Mucosa of stomach (tissue), 1 donor: ENCODE data around the gene CDK12.
"Not testable (repeated sequence)": the region's sequence is repeated elsewhere in the genome, so short reads cannot be mapped to it uniquely, and the experiment has no call there.

ENCODE experiments used
- H3K27me3 ChIP-seq: one replicate; pipeline ENCODE4 v1.7.0; 2013; ENCODE audit warnings: mild to moderate bottlenecking, low read length; ENCODE audit not compliant: control insufficient read depth, insufficient read depth
- H3K36me3 ChIP-seq: one replicate; pipeline ENCODE4 v1.7.0; 2013; ENCODE audit warnings: low read length; ENCODE audit not compliant: control insufficient read depth, insufficient read depth
- H3K4me1 ChIP-seq: one replicate; pipeline ENCODE4 v1.7.0; 2013; ENCODE audit warnings: mild to moderate bottlenecking, low read length; ENCODE audit not compliant: control insufficient read depth, insufficient read depth
- H3K4me3 ChIP-seq: one replicate; pipeline ENCODE4 v1.7.0; 2013; ENCODE audit warnings: low read length
- H3K9ac ChIP-seq: one replicate; pipeline ENCODE4 v1.7.0; 2013; ENCODE audit warnings: mild to moderate bottlenecking, low read length, moderate library complexity
- H3K9me3 ChIP-seq: one replicate; pipeline ENCODE4 v1.7.0; 2013; ENCODE audit warnings: mild to moderate bottlenecking, low read length, moderate library complexity; ENCODE audit not compliant: control insufficient read depth
- donor health status: Pancreatic carcinoma.

CDK12 gene

DNA sequence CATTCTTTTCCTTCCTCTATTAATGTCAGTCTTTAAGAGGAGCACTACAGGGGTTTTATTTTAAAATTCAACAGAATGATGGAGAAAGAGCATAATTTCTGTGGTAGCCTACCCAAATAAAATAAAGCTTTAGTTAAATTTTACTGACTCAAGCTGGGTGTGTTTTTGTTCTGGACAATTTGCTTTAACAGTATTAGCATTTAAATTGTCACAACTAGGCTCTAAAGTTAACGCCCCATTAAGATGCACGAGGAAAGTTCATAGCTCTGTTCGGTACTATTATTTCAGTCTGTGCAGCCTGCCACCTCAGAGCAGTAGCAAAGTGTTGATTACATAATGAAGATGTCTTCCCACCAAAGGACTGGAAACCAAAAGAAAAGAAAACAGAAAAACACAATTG, 52.0 kb downstream of the CDK12 start:
- H3K4me1 ChIP-seq: no peaks in the 10 kb centered on the region
- no peaks in the 10 kb centered on the region for H3K9me3 ChIP-seq
- H3K27me3 ChIP-seq: no peaks in the 10 kb centered on the region
- H3K9ac ChIP-seq: no peak overlapping the region
- no peak overlapping the region for H3K4me3 ChIP-seq
- peaks cover 4% of the 10 kb centered on the region for H3K36me3 ChIP-seq

DNA sequence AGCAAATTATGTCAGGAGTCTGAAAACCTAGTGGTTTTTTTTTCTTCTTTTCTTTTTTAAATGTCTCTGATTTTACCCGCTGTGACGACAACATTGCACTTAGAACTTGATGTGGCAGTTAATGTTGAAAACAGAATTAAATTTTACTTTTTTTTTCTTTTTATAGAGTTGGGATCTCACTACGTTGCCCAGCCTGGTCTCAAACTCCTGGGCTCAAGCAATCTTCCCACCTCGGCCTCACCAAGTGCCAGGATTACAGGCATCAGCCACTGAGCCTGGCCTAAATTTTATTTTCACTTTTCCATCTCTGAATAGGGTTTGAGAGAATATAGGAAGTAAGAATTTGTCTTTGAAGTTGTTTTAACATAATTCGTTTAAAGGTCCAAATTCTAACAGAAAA, 52.6 kb downstream of the CDK12 start:
- Histone ChIP-seq H3K4me3 (no peak overlapping the region), H3K9me3 (no peaks in the 10 kb centered on the region), H3K9ac (no peak overlapping the region), H3K4me1 (no peaks in the 10 kb centered on the region), H3K36me3 (peaks cover 4% of the 10 kb centered on the region), H3K27me3 (no peaks in the 10 kb centered on the region)

DNA sequence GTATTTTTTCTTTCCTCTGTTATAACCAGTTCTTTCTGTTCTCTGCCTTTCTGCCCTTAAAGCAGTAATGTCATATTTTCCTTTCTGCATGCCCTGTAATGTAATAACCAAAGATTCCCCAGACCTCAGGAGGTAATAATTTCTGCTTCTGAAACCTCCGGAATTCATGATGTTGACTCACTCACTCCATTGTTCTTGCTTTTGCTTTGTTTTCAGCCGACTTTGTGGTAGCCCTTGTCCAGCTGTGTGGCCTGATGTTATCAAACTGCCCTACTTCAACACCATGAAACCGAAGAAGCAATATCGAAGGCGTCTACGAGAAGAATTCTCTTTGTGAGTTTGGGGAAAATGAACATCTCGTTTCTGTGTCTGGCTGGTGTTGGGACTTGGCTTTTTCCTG, 55.9 kb downstream of the CDK12 start:
- H3K36me3 ChIP-seq: no peaks in the 10 kb centered on the region
- no peaks in the 10 kb centered on the region for H3K4me1 ChIP-seq
- H3K9ac ChIP-seq: no peak overlapping the region
- no peak overlapping the region for H3K4me3 ChIP-seq
- no peaks in the 10 kb centered on the region for H3K9me3 ChIP-seq
- no peaks in the 10 kb centered on the region for H3K27me3 ChIP-seq

DNA sequence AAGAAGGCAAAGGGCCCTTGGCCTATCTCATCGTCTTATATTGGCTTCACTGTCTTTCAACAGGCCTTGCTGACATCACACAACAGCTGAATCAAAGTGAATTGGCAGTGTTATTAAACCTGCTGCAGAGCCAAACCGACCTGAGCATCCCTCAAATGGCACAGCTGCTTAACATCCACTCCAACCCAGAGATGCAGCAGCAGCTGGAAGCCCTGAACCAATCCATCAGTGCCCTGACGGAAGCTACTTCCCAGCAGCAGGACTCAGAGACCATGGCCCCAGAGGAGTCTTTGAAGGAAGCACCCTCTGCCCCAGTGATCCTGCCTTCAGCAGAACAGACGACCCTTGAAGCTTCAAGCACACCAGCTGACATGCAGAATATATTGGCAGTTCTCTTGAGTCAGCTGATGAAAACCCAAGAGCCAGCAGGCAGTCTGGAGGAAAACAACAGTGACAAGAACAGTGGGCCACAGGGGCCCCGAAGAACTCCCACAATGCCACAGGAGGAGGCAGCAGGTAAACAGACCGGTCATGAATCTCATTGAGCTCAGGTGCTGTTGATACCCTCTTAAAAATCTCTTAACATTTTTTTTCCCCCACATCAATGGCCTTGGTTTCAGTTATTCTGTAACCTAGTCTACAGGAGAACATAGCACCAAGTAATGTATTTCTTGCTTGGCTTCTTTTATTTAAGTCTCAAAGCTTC, 64.7 kb downstream of the CDK12 start:
- no peak overlapping the region for H3K4me3 ChIP-seq
- no peaks in the 10 kb centered on the region for H3K27me3 ChIP-seq
- H3K9ac ChIP-seq: no peak overlapping the region
- H3K36me3 ChIP-seq: peaks cover 6% of the 10 kb centered on the region
- no peaks in the 10 kb centered on the region for H3K4me1 ChIP-seq
- H3K9me3 ChIP-seq: no peaks in the 10 kb centered on the region

DNA sequence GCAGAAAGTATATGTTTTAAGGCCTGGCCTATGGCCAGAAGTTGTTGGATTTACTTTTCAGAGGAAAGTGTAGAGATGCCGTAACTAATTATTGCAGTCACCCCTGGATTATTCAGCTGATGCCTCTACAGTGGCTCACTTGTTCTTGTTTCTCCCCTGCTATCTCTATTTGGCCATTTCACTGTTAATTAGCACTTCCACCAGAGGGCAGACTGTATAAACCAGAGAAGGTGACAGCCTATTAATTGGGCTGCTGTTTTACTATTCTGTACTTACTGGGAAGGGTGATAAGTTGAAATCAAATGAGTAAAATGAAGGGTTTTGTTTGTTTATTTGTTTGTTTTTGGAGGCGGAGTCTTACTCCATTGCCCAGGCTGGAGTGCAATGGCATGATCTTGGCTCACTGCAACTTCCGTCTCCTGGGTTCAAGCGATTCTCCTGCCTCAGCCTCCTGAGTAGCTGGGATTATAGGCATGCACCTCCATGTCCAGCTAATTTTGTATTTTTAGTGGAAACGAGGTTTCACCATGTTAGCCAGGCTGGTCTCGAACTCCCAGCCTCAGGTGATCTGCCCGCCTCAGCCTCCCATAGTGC, 66.0 kb downstream of the CDK12 start:
- Histone ChIP-seq H3K36me3 (peaks cover 6% of the 10 kb centered on the region), H3K4me1 (no peaks in the 10 kb centered on the region), H3K9me3 (no peaks in the 10 kb centered on the region), H3K9ac (no peak overlapping the region), H3K27me3 (no peaks in the 10 kb centered on the region), H3K4me3 (no peak overlapping the region)

DNA sequence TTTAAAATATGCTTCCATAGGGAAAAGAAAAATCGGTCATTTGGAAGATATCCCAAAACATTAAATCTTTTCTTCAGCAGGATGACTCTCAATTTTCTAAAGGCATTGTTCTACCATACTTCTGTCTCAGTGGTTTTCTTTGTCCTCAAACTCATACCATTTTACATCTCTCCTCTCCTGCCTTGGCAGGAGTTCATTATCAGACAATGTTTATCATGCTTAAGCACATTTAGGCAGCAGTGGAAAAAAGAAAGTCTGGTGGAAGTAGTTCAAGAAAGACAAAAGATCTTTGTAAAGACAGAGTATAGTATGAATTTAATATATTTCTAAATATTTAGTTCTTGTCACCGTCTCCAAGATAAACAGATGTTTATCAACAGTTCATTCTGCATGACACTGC, 68.2 kb downstream of the CDK12 start:
- Histone ChIP-seq H3K4me3 (no peak overlapping the region), H3K36me3 (peaks cover 6% of the 10 kb centered on the region), H3K27me3 (no peaks in the 10 kb centered on the region), H3K9me3 (no peaks in the 10 kb centered on the region), H3K9ac (no peak overlapping the region), H3K4me1 (no peaks in the 10 kb centered on the region)

DNA sequence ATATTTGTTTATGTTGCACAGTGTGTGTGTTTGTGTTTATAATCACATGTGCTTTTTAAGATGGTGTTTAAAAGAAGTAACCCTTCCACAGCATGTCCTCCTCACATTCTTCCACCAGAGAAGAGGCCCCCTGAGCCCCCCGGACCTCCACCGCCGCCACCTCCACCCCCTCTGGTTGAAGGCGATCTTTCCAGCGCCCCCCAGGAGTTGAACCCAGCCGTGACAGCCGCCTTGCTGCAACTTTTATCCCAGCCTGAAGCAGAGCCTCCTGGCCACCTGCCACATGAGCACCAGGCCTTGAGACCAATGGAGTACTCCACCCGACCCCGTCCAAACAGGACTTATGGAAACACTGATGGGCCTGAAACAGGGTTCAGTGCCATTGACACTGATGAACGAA, 69.2 kb downstream of the CDK12 start:
- H3K4me1 ChIP-seq: no peaks in the 10 kb centered on the region
- no peak overlapping the region for H3K9ac ChIP-seq
- H3K36me3 ChIP-seq: peaks cover 6% of the 10 kb centered on the region
- no peaks in the 10 kb centered on the region for H3K9me3 ChIP-seq
- no peak overlapping the region for H3K4me3 ChIP-seq
- no peaks in the 10 kb centered on the region for H3K27me3 ChIP-seq

DNA sequence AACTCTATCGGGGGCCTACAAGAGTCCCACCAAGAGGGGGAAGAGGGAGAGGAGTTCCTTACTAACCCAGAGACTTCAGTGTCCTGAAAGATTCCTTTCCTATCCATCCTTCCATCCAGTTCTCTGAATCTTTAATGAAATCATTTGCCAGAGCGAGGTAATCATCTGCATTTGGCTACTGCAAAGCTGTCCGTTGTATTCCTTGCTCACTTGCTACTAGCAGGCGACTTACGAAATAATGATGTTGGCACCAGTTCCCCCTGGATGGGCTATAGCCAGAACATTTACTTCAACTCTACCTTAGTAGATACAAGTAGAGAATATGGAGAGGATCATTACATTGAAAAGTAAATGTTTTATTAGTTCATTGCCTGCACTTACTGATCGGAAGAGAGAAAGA, 70.0 kb downstream of the CDK12 start:
- Histone ChIP-seq H3K4me3 (no peak overlapping the region), H3K4me1 (no peaks in the 10 kb centered on the region), H3K9me3 (no peaks in the 10 kb centered on the region), H3K9ac (no peak overlapping the region), H3K27me3 (no peaks in the 10 kb centered on the region), H3K36me3 (no peaks in the 10 kb centered on the region)

DNA sequence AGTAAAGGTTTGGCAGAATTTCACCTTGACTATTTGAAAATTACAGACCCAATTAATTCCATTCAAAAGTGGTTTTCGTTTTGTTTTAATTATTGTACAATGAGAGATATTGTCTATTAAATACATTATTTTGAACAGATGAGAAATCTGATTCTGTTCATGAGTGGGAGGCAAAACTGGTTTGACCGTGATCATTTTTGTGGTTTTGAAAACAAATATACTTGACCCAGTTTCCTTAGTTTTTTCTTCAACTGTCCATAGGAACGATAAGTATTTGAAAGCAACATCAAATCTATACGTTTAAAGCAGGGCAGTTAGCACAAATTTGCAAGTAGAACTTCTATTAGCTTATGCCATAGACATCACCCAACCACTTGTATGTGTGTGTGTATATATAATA, 72.6 kb downstream of the CDK12 start:
- no peak overlapping the region for H3K9ac ChIP-seq
- H3K27me3 ChIP-seq: no peaks in the 10 kb centered on the region
- H3K36me3 ChIP-seq: no peaks in the 10 kb centered on the region
- no peaks in the 10 kb centered on the region for H3K9me3 ChIP-seq
- H3K4me1 ChIP-seq: no peaks in the 10 kb centered on the region
- no peak overlapping the region for H3K4me3 ChIP-seq

DNA sequence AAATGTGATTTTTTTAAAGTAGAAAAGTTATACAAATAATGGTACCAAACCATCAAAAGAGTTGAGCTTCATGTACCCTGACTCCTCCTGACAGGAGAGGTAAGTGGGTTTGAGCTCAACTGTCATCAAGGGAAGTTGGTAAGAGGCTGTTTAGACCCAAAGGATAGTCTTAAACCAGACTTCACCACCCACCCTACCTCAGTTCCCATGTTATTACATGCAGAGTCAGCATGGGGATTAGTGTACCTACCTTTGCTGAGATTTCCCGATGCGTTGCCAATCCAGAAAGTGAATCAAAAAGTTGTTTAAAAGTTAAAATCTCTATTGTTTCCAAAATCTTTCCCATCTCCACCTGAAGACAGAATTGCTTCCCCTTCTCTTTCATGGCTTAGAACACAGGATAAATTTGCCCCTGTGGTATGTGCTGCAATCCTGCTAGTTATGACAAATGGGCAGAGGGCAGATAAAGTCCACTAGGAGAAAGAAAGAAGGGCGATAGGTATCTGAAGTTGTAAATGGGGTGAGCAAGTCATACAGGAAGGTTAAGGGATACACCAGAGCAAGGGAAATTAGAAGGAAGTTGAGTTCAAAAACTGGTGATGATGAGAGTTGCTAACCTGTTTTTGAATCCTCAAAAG, 73.6 kb downstream of the CDK12 start:
- no peaks in the 10 kb centered on the region for H3K36me3 ChIP-seq
- H3K4me1 ChIP-seq: no peaks in the 10 kb centered on the region
- H3K27me3 ChIP-seq: no peaks in the 10 kb centered on the region
- H3K9me3 ChIP-seq: no peaks in the 10 kb centered on the region
- no peak overlapping the region for H3K9ac ChIP-seq
- no peak overlapping the region for H3K4me3 ChIP-seq

DNA sequence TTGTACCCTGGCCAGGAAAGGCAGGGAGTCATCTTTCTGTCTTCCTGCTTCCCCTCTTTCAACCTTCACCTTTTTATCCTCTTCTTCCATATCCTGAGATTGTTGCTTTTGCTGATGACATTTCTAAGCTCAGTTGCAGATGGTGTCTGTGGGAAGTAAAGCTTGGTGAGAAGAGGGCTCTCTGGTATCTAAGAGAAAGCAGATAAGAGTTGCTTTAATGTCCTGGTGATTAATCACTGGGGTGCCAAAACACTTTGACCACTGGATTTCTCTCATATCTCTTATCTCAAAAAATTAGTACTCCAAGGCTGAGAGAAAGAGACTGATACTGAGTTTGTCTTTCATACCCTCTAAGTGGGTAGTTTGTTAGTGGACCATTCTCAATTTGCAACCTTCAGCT, 75.2 kb downstream of the CDK12 start:
- Histone ChIP-seq H3K4me3 (no peak overlapping the region), H3K9ac (no peak overlapping the region), H3K36me3 (no peaks in the 10 kb centered on the region), H3K27me3 (no peaks in the 10 kb centered on the region), H3K9me3 (no peaks in the 10 kb centered on the region), H3K4me1 (no peaks in the 10 kb centered on the region)

DNA sequence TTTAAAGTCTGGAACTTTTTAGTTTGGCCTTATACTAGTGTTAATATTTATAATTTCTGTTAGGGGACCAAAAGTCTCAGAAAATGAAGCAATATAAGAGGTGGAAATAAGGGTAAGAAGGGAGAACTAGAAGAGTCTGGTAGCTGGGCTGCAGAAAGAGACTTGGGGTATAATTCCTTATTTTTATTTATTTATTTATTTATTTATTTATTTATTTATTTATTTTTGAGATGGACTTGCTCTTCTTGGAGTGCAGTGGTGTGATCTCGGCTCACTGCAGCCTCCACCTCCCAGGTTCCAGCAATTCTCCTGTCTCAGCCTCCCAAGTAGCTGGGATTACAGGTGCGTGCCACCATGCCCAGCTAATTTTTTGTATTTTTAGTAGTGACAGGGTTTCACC, 76.1 kb downstream of the CDK12 start:
- not testable (repeated sequence) for H3K27me3 ChIP-seq, H3K9me3 ChIP-seq, H3K9ac ChIP-seq, H3K4me3 ChIP-seq, H3K36me3 ChIP-seq, H3K4me1 ChIP-seq
